Endothelial cell of umbilical vein (primary cell): ENCODE results near the gene CIB4.

ENCODE experiments used
- POLR2A ChIP-seq: IDR thresholded peaks from 2 replicates; pipeline ENCODE4 v1.6.1; 2012; ENCODE audit warnings: low read depth, mild to moderate bottlenecking, control low read depth, low read length
- TF ChIP-seq, protein P1 (sequence below), 2 donors: IDR thresholded peaks; 1 replicate in 1 of 2; 2 replicates in 1 of 2; pipeline ENCODE4 v1.5.1; 2011; ENCODE audit warnings: low read length in 2 of 2, mild to moderate bottlenecking in 2 of 2, moderate library complexity in 2 of 2, control low read depth in 1 of 2, inconsistent platforms in 1 of 2, low read depth in 1 of 2; ENCODE audit not compliant: insufficient read depth in 1 of 2; ENCODE audit errors: extremely low read depth in 1 of 2

DNA sequence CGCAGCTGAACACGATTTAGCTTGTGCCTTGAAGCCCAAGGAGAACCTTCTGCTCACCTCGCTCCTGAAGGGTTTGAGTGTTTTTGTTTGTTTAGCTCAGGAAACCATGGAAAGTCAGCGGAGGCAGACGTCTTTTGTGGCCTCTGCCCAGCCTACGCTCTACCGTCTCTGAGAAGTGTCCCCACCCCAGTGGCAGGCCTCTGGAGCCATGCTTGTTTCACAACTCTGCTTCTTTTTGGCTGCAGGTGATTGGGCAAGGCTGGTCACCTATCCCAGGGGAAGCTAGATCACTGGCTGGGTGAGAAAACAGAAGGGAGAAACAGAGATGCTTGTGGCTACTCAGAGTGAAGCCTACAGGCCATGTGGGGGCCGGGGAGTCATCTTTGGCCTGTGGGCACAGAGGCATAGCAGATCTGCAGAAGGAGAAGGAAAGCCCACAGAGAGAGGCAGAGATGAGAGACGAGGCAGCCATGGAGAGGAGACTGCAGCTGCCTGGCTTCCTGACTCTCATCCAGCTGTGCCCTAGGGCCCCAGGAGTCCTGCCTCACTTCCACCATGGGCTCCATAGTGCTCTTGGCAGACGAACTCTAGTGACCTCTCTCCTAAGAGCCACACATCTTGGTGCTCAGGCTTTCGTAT is 50.1 kb downstream of the CIB4 start:
- TF ChIP-seq POLR2A: no peak
- TF ChIP-seq, protein P1, sequence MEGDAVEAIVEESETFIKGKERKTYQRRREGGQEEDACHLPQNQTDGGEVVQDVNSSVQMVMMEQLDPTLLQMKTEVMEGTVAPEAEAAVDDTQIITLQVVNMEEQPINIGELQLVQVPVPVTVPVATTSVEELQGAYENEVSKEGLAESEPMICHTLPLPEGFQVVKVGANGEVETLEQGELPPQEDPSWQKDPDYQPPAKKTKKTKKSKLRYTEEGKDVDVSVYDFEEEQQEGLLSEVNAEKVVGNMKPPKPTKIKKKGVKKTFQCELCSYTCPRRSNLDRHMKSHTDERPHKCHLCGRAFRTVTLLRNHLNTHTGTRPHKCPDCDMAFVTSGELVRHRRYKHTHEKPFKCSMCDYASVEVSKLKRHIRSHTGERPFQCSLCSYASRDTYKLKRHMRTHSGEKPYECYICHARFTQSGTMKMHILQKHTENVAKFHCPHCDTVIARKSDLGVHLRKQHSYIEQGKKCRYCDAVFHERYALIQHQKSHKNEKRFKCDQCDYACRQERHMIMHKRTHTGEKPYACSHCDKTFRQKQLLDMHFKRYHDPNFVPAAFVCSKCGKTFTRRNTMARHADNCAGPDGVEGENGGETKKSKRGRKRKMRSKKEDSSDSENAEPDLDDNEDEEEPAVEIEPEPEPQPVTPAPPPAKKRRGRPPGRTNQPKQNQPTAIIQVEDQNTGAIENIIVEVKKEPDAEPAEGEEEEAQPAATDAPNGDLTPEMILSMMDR (IDR thresholded peaks at IDR 0.05; ENCODE audit: extremely low read depth in 1 of 2, insufficient read depth in 1 of 2, low read depth in 1 of 2, low read length in 2 of 2): no peak
